Breast epithelium (tissue), 3 donors: ENCODE results near the gene MYBPC2.

Source experiments
- POLR2A ChIP-seq: fragments of 450-650 bp; IDR thresholded peaks from one replicate; pipeline ENCODE4 v1.6.1; 2016; ENCODE audit warnings: antibody characterized with exemption, mild to moderate bottlenecking, moderate library complexity
- POLR2AphosphoS5 ChIP-seq, 3 donors: sonication (generic); formaldehyde crosslinking; IDR thresholded peaks; one replicate each; pipeline ENCODE4 v1.6.1; 2017; ENCODE audit warnings: antibody characterized with exemption in 3 of 3
- TF ChIP-seq, protein P1 (sequence below), 3 donors: fragments of 450-650 bp; IDR thresholded peaks; one replicate each; pipeline ENCODE4 v1.5.1; 2016 to 2017; ENCODE audit warnings: antibody characterized with exemption in 3 of 3, mild to moderate bottlenecking in 3 of 3, moderate library complexity in 3 of 3

DNA sequence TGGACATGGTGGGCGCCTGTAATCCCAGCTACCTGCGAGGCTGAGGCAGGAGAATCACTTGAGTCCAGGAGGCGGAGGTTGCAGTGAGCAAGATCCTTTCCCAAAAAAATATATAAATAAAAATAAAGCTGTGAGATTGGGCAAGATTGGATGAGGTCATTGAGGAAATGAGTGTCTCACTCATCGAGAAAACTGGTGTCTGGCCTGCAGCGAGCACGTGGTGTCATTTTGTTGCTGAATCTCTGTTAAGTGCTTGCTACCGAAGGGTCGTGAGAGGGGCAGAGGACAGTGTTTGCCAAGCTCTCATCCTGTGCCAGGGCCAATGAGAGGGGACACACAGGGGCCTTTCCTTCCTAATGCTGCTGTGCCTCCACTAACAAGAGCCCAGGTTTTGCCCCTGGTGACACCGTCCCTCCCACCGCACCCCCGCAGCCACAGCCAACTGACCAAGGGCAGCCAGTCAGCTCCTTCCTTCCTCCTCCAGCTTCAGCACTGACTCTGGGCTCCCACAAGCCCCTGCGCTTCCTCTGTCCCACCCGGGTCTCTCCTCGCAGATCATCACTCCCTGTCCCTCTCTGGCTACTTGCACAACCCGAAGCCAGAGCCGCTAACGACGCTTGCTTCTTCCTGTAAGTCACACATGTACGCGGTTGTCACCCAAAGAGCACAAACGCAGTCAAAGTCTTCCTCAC, 45.4 kb upstream of the MYBPC2 start:
- TF ChIP-seq, protein P1, sequence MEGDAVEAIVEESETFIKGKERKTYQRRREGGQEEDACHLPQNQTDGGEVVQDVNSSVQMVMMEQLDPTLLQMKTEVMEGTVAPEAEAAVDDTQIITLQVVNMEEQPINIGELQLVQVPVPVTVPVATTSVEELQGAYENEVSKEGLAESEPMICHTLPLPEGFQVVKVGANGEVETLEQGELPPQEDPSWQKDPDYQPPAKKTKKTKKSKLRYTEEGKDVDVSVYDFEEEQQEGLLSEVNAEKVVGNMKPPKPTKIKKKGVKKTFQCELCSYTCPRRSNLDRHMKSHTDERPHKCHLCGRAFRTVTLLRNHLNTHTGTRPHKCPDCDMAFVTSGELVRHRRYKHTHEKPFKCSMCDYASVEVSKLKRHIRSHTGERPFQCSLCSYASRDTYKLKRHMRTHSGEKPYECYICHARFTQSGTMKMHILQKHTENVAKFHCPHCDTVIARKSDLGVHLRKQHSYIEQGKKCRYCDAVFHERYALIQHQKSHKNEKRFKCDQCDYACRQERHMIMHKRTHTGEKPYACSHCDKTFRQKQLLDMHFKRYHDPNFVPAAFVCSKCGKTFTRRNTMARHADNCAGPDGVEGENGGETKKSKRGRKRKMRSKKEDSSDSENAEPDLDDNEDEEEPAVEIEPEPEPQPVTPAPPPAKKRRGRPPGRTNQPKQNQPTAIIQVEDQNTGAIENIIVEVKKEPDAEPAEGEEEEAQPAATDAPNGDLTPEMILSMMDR (IDR thresholded peaks at IDR 0.05) = no peak
- TF ChIP-seq POLR2A (no peak), POLR2AphosphoS5 (IDR thresholded peaks at IDR 0.05) (no peak)
